B cell (primary cell): ENCODE measurements around the gene SYT3.

ENCODE experiments used
- EZH2 ChIP-seq: IDR thresholded peaks from 2 replicates; pipeline ENCODE4 v1.6.1; 2012; ENCODE audit warnings: borderline replicate concordance, low read depth, mild to moderate bottlenecking, moderate library complexity, low read length; ENCODE audit not compliant: insufficient read depth, poor library complexity, severe bottlenecking
- TF ChIP-seq, protein P1 (sequence below): fragments of 200-600 bp; IDR thresholded peaks from one replicate; pipeline ENCODE4 v1.8.0; 2022; ENCODE audit warnings: antibody characterized with exemption, mild to moderate bottlenecking

DNA sequence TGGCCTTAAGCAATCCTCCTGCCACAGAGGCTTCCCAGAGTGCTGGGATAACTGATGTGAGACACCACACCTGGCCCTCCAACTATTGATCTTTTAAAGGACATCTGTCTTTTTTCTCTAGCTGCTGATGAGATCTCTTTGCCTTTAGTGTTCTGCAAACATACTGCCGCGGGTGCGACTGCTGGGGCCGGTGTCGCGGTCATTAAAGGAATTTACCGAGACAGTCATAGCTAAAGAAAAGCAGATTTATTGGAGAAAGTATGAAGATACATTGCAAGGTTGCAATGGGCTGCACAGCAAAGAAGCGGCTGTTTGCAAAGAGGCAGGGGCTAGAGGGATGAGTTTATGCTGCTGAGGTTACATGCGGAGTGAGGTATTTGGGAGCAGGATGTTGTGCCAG lies 40.3 kb downstream of the SYT3 start:
- TF ChIP-seq, protein P1, sequence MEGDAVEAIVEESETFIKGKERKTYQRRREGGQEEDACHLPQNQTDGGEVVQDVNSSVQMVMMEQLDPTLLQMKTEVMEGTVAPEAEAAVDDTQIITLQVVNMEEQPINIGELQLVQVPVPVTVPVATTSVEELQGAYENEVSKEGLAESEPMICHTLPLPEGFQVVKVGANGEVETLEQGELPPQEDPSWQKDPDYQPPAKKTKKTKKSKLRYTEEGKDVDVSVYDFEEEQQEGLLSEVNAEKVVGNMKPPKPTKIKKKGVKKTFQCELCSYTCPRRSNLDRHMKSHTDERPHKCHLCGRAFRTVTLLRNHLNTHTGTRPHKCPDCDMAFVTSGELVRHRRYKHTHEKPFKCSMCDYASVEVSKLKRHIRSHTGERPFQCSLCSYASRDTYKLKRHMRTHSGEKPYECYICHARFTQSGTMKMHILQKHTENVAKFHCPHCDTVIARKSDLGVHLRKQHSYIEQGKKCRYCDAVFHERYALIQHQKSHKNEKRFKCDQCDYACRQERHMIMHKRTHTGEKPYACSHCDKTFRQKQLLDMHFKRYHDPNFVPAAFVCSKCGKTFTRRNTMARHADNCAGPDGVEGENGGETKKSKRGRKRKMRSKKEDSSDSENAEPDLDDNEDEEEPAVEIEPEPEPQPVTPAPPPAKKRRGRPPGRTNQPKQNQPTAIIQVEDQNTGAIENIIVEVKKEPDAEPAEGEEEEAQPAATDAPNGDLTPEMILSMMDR = no peak
- no peak for TF ChIP-seq EZH2
